Loucy (cell line): ENCODE data around the gene DPEP3.

Experiments
- H2AFZ ChIP-seq: fragments of 200-600 bp; sonication (generic); 2 replicates; pipeline ENCODE4 v1.6.0; 2016; ENCODE audit warnings: antibody characterized with exemption, mild to moderate bottlenecking, low read length, moderate library complexity
- H3F3A ChIP-seq: fragments of 200-600 bp; 2 replicates; pipeline ENCODE4 v1.6.0; 2016; ENCODE audit warnings: antibody characterized with exemption, low read depth, mild to moderate bottlenecking
- H3K27me3 ChIP-seq: fragments of 200-600 bp; sonication (generic); 2 replicates; pipeline ENCODE4 v1.6.1; 2014; ENCODE audit warnings: low read length, mild to moderate bottlenecking; ENCODE audit not compliant: insufficient read depth, poor library complexity, severe bottlenecking
- H3K36me3 ChIP-seq: fragments of 200-600 bp; sonication (generic); 2 replicates; pipeline ENCODE4 v1.6.1; 2016; ENCODE audit warnings: low read length; ENCODE audit not compliant: insufficient read depth
- H3K4me1 ChIP-seq: fragments of 200-600 bp; sonication (generic); 2 replicates; pipeline ENCODE4 v1.5.1; 2014; ENCODE audit warnings: low read length, mild to moderate bottlenecking; ENCODE audit not compliant: insufficient read depth, poor library complexity, severe bottlenecking
- H3K4me2 ChIP-seq: fragments of 200-600 bp; sonication (generic); 2 replicates; pipeline ENCODE4 v1.6.0; 2014; ENCODE audit warnings: antibody characterized with exemption, low read length, low read depth, mild to moderate bottlenecking; ENCODE audit not compliant: poor library complexity, severe bottlenecking
- H3K4me3 ChIP-seq: fragments of 200-600 bp; sonication (generic); 2 replicates; pipeline ENCODE4 v1.5.1; 2014; ENCODE audit warnings: low read length, mild to moderate bottlenecking, mixed read lengths; ENCODE audit not compliant: poor library complexity, severe bottlenecking
- H3K79me2 ChIP-seq: fragments of 200-600 bp; sonication (generic); 2 replicates; pipeline ENCODE4 v1.6.1; 2014; ENCODE audit warnings: low read length; ENCODE audit not compliant: insufficient read depth
- H3K9ac ChIP-seq: fragments of 200-600 bp; sonication (generic); 2 replicates; pipeline ENCODE4 v1.6.0; 2014; ENCODE audit warnings: mild to moderate bottlenecking, low read depth, low read length, moderate library complexity; ENCODE audit not compliant: poor library complexity, severe bottlenecking
- H3K9me2 ChIP-seq: fragments of 200-600 bp; sonication (generic); replicated peaks from 2 replicates; pipeline ENCODE4 v1.6.1; 2016; ENCODE audit warnings: low read depth, low read length, mixed read lengths
- H3K9me3 ChIP-seq: fragments of 200-600 bp; sonication (generic); 2 replicates; pipeline ENCODE4 v1.6.1; 2014; ENCODE audit warnings: mild to moderate bottlenecking, antibody characterized with exemption, low read length, low read depth; ENCODE audit not compliant: insufficient read depth
- H4K20me1 ChIP-seq: fragments of 200-600 bp; sonication (generic); 2 replicates; pipeline ENCODE4 v1.6.0; 2014; ENCODE audit warnings: antibody characterized with exemption, low read length, mild to moderate bottlenecking; ENCODE audit not compliant: insufficient read depth, poor library complexity, severe bottlenecking
- EZH2phosphoT487 ChIP-seq: fragments of 200-600 bp; IDR thresholded peaks from 2 replicates; pipeline ENCODE4 v1.6.1; 2018; ENCODE audit warnings: antibody characterized with exemption, mild to moderate bottlenecking, moderate library complexity, borderline replicate concordance
- TF ChIP-seq, protein P1 (sequence below): fragments of 200-600 bp; sonication (generic); conservative IDR thresholded peaks from 2 replicates; pipeline ENCODE4 v1.5.1; 2014; ENCODE audit warnings: mild to moderate bottlenecking, antibody characterized with exemption, low read length

DPEP3 gene

DNA sequence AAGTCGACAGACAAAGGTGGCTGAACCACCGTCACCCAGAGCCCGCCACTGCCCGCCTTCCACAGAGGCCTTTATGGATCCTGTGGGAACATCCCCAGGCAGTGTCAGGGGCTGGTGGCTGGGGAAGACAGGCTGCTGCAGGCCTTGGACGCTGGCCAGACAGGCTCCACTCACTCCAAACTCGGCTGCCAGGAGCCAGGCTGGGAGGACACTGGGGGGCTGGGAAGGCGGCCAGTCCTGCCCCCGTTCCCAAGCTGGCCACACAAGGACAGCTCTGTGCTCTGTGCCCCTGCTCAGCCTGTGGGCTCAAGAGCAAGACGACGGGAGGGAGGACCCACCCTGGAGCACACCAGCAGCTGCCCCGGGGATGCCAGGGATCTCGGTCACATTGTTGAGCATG is 28.8 kb downstream of the DPEP3 start:
- Histone ChIP-seq H3F3A (no peaks in the 10 kb centered on the region), H3K4me1 (no peaks in the 10 kb centered on the region), H3K79me2 (no peaks in the 10 kb centered on the region), H3K4me3 (no peak overlapping the region), H4K20me1 (no peaks in the 10 kb centered on the region), H3K4me2 (no peak overlapping the region), H3K9me2 (no peaks in the 10 kb centered on the region), H2AFZ (no peak overlapping the region), H3K27me3 (no peaks in the 10 kb centered on the region), H3K9me3 (no peaks in the 10 kb centered on the region), H3K9ac (no peak overlapping the region), H3K36me3 (no peaks in the 10 kb centered on the region)
- TF ChIP-seq, protein P1, sequence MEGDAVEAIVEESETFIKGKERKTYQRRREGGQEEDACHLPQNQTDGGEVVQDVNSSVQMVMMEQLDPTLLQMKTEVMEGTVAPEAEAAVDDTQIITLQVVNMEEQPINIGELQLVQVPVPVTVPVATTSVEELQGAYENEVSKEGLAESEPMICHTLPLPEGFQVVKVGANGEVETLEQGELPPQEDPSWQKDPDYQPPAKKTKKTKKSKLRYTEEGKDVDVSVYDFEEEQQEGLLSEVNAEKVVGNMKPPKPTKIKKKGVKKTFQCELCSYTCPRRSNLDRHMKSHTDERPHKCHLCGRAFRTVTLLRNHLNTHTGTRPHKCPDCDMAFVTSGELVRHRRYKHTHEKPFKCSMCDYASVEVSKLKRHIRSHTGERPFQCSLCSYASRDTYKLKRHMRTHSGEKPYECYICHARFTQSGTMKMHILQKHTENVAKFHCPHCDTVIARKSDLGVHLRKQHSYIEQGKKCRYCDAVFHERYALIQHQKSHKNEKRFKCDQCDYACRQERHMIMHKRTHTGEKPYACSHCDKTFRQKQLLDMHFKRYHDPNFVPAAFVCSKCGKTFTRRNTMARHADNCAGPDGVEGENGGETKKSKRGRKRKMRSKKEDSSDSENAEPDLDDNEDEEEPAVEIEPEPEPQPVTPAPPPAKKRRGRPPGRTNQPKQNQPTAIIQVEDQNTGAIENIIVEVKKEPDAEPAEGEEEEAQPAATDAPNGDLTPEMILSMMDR, result no peak
- no peak for TF ChIP-seq EZH2phosphoT487

DNA sequence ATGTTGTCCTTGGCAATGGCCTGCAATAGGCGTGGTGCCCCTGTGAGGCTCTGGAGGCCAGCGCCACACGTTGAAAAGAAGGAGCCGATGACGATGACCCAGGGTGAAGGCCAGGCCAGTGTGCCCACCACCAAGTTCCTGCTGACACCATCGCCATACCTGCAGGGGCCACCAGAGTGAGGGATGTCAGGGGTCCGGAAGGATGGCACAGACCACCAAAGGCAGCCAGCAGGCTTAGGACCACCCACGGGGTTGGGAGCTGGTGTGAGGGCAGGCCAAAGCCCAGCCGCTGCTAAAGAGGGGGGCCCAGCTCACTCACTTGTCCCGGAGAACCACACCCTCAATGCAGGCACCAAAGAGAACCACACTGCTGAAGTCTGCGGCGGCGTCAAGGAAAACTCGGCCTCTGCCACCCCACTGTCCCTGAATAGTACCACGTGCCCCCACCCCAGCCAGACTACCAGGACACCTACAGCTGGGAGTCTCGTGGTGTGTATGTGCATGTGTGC is 29.9 kb downstream of the DPEP3 start:
- no peak for TF ChIP-seq EZH2phosphoT487
- TF ChIP-seq, protein P1, result no peak
- Histone ChIP-seq H3K36me3 (no peaks in the 10 kb centered on the region), H3K4me1 (no peaks in the 10 kb centered on the region), H3K9me3 (no peaks in the 10 kb centered on the region), H3K9ac (no peak overlapping the region), H2AFZ (no peak overlapping the region), H3K27me3 (no peaks in the 10 kb centered on the region), H3K4me3 (no peak overlapping the region), H3K4me2 (no peak overlapping the region), H3K79me2 (no peaks in the 10 kb centered on the region), H4K20me1 (no peaks in the 10 kb centered on the region), H3K9me2 (no peaks in the 10 kb centered on the region), H3F3A (no peaks in the 10 kb centered on the region)

DNA sequence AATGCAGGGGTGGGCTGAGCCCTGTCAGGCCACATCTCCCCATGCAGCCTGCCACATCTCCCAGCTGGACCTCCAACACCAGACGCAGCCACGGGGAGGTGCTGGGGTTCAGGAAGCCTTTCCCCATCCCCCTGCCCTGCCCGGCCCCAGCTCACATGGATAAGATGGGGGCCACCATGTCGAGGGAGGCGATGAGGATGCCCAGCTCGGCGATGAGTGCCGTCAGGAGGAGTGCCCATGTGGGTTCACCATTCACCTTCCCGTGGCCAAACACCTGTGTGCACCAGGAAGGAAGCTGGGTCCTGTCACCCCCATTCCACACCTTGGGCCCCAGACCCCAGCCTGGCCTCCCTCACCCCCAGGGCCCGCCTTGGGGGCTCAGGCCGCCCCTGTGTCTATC is 30.7 kb downstream of the DPEP3 start:
- H3K79me2 ChIP-seq, result no peaks in the 10 kb centered on the region
- no peak overlapping the region for H2AFZ ChIP-seq
- TF ChIP-seq EZH2phosphoT487, result no peak
- TF ChIP-seq, protein P1, result no peak
- H3K4me1 ChIP-seq, result no peaks in the 10 kb centered on the region
- H3K4me3 ChIP-seq, result no peak overlapping the region
- H3K27me3 ChIP-seq, result no peaks in the 10 kb centered on the region
- H3F3A ChIP-seq, result no peaks in the 10 kb centered on the region
- no peaks in the 10 kb centered on the region for H3K9me3 ChIP-seq
- H3K9me2 ChIP-seq, result no peaks in the 10 kb centered on the region
- no peak overlapping the region for H3K9ac ChIP-seq
- no peaks in the 10 kb centered on the region for H3K36me3 ChIP-seq
- H3K4me2 ChIP-seq, result no peak overlapping the region
- no peaks in the 10 kb centered on the region for H4K20me1 ChIP-seq
